Renal cortical epithelial cell (primary cell): ENCODE results near the gene PXMP2. TPM values are rescaled to one million over a fixed set of nuclear protein-coding genes. Genes with fewer than 3 reads are reported as not detected.
"Not testable (repeated sequence)": the region's sequence is repeated elsewhere in the genome, so short reads cannot be mapped to it uniquely, and the experiment has no call there.

Experiments used
- DNase-seq: peaks from one replicate; pipeline ENCODE4 v3.0.0-alpha.2; 2011; ENCODE audit warnings: low read depth
- total RNA-seq: library from RNA; depleted of rRNA; stranded (reverse); fragments of >200 nt; gene quantifications from 2 replicates; pipeline ENCODE4 v1.2.3, GENCODE V29; 2014

Gene PXMP2
- total RNA-seq, 1 donor from 2014 or later = 10.5 TPM

DNA sequence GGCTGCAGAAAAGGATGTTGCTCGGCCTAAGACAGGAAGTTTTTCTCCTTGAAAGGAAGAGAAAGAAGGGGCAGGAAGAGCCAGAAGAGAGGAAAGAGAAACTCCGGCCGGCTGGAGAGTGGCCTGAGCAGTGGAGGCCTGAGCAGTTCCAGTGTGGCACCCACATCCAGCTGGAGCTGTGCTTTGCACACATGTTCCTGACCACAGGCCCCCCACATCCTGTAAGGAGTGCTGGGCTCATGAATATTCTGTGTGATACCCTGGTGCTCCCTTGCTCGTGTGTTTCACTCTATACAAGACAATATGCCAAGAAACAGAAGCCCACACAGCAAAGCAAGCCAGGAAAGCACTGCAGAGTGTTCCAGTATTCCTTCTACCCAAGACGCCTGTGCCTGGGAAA lies 27.3 kb upstream of the PXMP2 start:
- no peak for DNase-seq

- no peak for DNase-seq
Measured at GRCh38 chr12:132660996-132661395, 26.4 kb upstream of the PXMP2 start.

DNA sequence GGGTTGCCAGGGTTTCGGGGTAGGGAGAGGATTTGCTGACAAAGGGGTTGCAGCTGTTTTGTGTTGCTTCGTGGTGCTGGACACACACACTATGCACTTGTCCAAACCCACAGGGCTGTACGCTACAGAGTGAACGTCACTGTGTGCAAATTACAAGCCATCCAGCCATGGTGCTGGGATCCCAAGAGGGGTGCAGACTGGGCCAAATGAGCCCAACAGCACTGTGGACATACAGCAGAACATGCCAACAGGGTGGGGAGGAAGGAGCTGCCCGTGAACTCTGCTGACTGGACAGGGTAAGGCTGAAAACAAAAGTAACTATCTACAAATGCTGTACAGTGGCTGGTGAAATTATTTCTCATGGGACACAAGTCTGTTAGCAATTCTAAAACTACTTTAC lies 25.4 kb upstream of the PXMP2 start:
- no peak for DNase-seq

DNA sequence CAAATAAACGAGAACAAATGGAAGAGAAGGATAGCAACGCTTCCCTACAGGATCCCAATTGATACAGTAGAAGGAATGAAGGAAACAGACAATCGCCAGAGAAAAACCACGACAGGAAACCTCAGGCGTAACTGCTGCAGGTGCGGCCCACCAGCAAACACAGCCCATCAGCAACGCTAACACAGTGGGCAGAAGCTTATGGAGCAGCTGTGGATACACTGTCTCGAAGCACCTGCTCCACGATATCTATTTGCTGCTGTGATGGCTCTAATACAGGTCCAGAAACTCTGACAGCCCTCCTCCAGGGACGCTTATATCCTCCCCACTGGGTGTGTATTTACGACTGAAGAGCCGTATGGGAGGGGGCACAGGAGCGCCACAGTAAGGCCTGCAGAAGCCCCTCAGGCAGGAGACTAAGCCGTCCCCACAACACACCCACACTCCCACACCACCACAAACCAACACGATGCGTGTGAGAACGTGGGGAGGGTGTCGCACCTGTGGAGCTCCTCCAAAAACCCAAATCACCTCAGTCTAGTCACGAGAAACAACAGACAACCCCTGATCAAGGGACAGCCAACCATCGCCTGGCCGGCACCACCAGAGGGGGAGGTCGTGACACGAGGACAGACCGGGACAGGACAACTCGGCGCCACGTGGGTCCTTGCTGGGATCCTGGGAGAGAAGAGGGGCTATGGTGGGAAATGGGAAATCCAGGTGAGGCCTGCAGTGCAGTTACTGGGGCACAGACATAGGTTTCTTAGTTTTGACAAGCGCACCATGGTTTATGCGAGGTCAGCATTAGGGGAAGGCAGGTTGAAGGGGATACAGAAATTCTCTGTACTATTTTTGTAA lies 24.3 kb upstream of the PXMP2 start:
- DNase-seq = no peak

DNA sequence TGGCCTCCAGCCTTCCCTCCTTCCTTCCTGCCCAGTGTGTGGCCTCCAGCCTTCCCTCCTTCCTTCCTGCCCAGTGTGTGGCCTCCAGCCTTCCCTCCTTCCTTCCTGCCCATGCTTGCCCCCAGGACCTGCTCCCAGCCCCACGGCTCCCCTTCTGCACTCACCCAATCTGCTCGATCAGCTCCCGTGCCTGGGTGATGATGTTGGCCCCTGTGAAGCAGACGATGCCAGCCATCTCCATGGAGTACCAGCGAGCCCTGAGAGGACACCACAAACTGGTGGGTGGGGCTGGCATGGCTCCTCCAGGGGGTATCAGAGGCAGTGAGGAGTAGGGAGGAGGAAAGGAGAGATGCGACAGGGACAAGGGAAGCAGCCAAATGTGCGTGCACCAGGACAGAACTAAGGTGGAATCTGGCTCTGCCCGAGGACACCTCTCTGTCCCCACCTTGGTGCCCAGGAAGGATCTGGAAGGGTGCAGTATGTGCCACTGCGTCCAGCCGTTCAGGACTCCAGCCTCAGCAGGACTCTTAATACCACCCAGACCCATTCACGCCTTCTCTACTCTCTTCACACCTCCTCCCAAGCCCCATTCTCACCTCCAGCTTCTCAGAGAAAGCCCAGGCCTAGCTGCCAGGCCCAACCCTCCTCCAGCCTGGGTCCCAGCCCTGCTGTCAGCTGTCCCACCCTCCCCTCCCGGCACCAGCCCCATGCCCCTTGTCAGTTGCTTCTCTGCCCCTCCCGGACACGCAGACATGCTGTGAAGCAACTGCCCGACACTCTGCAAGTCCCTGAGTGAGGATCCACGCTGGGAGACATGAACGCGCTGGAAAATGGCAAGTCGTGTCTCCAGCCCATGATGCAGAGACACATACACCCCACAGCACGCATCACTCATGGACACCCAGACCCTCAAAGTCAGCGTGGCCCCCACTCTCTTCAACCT lies 22.9 kb upstream of the PXMP2 start:
- no peak for DNase-seq

GRCh38 chr12:132665149-132665491 lies 22.3 kb upstream of the PXMP2 start:
- DNase-seq = no peak

- no peak for DNase-seq
Measured at GRCh38 chr12:132665794-132666193, 21.6 kb upstream of the PXMP2 start.

- DNase-seq = no peak
Measured at GRCh38 chr12:132668191-132669088, 18.9 kb upstream of the PXMP2 start.

DNA sequence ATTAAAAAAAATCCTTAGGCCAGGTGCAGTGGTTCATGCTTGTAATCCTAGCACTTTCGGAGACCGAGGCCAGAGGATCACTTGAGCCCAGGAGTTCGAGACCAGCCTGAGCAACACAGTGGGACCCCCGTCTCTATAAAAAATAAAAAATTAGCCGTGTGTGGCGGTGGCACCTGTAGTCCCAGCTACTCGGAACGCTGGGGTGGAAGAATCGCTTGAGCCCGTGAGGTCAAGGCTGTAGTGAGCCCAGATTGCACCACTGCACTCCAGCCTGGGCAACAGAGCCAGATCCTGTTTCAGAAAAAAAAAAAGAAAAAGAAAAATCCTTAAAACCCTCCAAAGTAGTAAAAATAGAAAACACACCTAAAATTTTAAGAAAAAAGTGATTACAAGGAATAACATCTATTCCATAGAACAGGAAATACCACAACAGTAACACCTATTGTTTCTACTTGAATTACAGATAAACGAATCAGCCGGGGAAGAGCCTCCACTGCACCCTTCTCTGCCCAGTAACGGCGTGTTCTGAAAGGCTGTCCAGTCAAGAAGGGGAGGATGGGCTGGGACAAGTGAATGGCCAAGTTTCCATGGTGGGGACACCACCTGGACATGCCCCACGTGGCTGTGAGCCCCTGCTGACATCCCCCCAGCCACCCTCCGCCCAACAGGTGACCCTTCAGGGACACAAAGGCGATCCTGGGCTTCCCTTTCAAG lies 18.1 kb upstream of the PXMP2 start:
- no peak for DNase-seq

DNA sequence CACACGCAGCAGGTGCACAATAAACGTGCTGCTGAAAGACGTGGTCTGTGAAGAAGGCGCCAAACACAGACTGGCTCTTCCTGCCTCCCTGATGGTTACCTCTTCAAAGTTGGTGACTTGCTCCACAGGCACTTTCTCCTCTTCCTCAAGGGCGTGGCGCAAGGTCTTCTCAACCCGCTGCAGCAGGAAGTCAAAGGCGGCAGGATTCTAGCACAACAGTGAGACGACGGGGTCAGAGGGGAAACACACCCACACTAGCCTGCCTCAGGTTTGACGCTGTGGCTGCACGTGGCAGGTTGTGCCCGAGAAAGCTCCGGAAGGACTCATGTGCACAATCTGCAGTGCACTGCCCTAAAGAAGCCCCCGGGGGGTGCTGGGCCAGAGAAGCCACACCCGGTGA lies 15.3 kb upstream of the PXMP2 start:
- DNase-seq = no peak

- DNase-seq = no peak
Measured at GRCh38 chr12:132672678-132673077, 14.7 kb upstream of the PXMP2 start.

DNA sequence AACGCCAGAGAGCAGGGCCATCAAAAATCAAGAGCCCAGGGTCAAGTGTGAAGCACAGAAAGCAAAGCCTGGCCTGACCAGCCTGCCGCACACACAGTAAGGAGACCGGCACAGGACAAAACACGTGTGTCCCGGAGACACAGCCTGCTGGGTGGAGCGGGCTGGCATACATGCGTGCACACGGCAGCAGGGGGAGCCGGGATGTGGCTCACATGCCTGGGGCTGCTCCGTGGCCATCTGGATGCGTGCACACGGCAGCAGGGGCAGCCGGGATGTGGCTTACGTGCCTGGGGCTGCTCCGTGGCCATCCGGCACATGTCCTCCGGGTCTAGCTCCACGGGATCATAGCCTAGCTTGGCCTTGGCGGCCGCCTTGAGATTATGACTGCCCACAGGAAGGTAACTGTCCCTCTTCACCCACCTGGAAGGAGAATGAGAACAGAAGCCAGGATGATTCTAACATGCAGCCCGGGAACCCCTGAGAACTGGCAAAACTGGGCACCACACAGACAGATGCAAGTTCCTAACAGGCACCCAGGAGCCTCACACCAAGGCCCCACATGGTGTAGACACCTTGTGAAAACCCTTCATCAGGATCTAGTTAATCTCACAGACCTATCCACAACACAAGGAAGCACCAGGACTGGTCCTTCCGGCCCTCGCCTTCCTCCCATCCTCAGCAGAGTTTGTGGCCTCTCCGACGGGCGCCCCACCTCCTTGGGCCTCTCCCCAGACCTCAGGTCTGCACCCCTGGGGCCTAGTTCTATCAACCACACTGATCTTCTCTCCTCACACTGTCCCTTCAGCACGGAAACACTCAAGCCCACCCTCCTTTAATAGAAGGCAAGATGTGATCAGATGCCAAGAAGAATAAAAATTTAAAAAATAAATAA lies 13.9 kb upstream of the PXMP2 start:
- no peak for DNase-seq

GRCh38 chr12:132674561-132674960 lies 12.8 kb upstream of the PXMP2 start:
- DNase-seq = no peak

- DNase-seq = no peak
Measured at GRCh38 chr12:132675757-132676432, 11.5 kb upstream of the PXMP2 start.

- DNase-seq = no peak
Measured at GRCh38 chr12:132677492-132677891, 9.9 kb upstream of the PXMP2 start.

DNA sequence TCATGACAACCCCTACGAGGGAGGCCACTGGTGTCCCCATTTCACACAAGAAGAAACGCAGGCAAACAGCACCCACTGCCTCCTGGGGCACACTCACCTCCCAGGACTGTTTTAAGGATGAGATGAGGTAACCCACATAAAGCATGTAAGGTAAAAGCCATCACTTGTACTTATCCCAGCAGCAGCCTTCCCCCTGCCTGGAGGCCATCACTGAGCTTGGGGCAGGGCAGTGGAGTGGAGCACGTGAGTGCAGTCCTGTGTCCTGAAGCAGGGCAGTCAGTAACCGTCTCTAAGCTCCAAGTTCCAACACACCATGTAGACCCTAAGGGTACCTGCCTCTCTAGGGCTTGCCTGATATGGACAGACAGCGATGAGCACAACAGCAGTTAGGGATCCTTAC lies 2.0 kb upstream of the PXMP2 start:
- no peak for DNase-seq

- no peak for DNase-seq
Measured at GRCh38 chr12:132686825-132687210, 569 bp upstream of the PXMP2 start.

DNA sequence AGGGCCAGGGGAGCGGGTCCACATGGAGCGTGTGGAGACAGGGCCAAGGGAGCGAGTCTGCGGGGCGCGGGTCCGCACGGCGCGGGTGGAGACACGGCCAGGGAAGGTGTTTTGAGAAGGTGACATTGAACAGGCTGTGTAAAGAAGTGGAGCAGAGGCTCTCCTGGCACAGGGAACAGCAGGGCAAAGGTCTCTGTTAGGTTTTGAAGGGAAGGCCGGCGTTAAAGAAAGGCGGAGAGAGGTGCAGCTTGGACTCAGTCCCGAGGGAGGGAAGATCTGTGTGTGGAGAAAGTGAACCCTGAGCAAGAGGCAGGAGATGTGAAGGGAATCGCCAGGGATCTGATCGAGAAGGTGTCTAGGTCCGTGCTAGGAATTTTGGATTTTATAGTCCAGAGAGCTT lies 1.8 kb downstream of the PXMP2 start:
- no peak for DNase-seq

DNA sequence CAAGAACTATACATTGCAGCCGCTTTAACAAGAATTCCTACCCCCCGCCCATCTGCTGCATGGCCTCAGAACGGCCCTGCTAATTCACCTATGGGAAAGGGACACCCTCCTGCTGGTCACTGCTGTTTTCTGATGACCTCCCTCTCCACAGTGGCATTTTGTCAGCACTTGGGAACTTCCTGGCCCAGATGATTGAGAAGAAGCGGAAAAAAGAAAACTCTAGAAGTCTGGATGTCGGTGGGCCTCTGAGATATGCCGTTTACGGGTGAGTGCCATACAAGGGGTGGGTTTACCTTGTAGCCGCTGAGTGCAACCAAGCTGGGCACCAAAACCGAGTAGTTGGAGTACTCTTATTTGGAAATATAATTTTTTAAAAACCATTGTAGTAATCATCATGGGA lies 2.7 kb downstream of the PXMP2 start:
- DNase-seq = no peak

DNA sequence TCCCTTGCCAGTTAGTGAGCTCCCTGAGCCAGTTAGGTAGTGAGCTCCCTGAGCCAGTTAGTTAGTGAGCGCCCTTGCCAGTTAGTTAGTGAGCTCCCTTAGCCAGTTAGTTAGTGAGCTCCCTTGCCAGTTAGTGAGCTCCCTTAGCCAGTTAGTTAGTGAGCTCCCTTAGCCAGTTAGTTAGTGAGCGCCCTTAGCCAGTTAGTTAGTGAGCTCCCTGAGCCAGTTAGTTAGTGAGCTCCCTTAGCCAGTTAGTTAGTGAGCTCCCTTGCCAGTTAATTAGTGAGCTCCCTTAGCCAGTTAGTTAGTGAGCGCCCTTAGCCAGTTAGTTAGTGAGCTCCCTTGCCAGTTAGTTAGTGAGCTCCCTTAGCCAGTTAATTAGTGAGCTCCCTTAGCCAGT lies 4.6 kb downstream of the PXMP2 start:
- not testable (repeated sequence) for DNase-seq
